HepG2 (cell line): Measurements from ENCODE around the gene ST7L. TPM values are rescaled to one million over a fixed set of nuclear protein-coding genes. Genes with fewer than 3 reads are reported as not detected.

Experiments
- ARNTL ChIP-seq: sonication (generic); formaldehyde crosslinking; IDR thresholded peaks from 2 replicates; pipeline ENCODE4 v1.4.0; 2020; ENCODE audit warnings: mild to moderate bottlenecking, missing genetic modification reagents
- NFIC ChIP-seq: IDR thresholded peaks from 2 replicates; pipeline ENCODE4 v1.6.1; 2012; ENCODE audit warnings: mild to moderate bottlenecking, low read length, inconsistent platforms
- RAD21 ChIP-seq: fragments of 450-650 bp; formaldehyde crosslinking; IDR thresholded peaks from 2 replicates; pipeline ENCODE4 v1.5.0; 2020; ENCODE audit warnings: mild to moderate bottlenecking
- SMYD3 ChIP-seq: sonication (generic); formaldehyde crosslinking; IDR thresholded peaks from 2 replicates; pipeline ENCODE4 v1.8.1; 2023; ENCODE audit warnings: mild to moderate bottlenecking, missing genetic modification reagents
- SRSF4 ChIP-seq: fragments of 200-400 bp; formaldehyde crosslinking; IDR thresholded peaks from one replicate; pipeline ENCODE4 v1.6.1; 2018; ENCODE audit warnings: mild to moderate bottlenecking, low read depth, low read length, moderate library complexity; ENCODE audit not compliant: poor library complexity, severe bottlenecking
- SRSF9 ChIP-seq: fragments of 200-400 bp; formaldehyde crosslinking; IDR thresholded peaks from 2 replicates; pipeline ENCODE4 v1.6.1; 2018; ENCODE audit warnings: borderline replicate concordance, mild to moderate bottlenecking, low read depth, low read length; ENCODE audit not compliant: insufficient read depth, poor library complexity, severe bottlenecking
- ZNF124 ChIP-seq: sonication (generic); formaldehyde crosslinking; IDR thresholded peaks from 2 replicates; pipeline ENCODE4 v1.4.0; 2020; ENCODE audit warnings: missing genetic modification reagents
- ZNF563 ChIP-seq: sonication (generic); formaldehyde crosslinking; IDR thresholded peaks from 2 replicates; pipeline ENCODE4 v1.8.0; 2022; ENCODE audit warnings: mild to moderate bottlenecking, moderate library complexity, missing genetic modification reagents
- ZNF598 ChIP-seq: sonication (generic); formaldehyde crosslinking; IDR thresholded peaks from 2 replicates; pipeline ENCODE4 v1.5.1; 2020; ENCODE audit warnings: mild to moderate bottlenecking, missing genetic modification reagents, borderline replicate concordance
- ZNF678 ChIP-seq: sonication (generic); formaldehyde crosslinking; IDR thresholded peaks from 2 replicates; pipeline ENCODE4 v1.4.0; 2020; ENCODE audit warnings: mild to moderate bottlenecking, missing genetic modification reagents
- ZNF775 ChIP-seq: sonication (generic); formaldehyde crosslinking; IDR thresholded peaks from 2 replicates; pipeline ENCODE4 v1.4.0; 2020; ENCODE audit warnings: missing genetic modification reagents, mild to moderate bottlenecking, moderate library complexity, borderline replicate concordance
- ZNF776 ChIP-seq: sonication (generic); formaldehyde crosslinking; IDR thresholded peaks from 2 replicates; pipeline ENCODE4 v1.4.0; 2020; ENCODE audit warnings: mild to moderate bottlenecking, missing genetic modification reagents
- ZSCAN20 ChIP-seq: sonication (generic); formaldehyde crosslinking; IDR thresholded peaks from 2 replicates; pipeline ENCODE4 v1.4.0; 2020; ENCODE audit warnings: missing genetic modification reagents, mild to moderate bottlenecking, borderline replicate concordance
- ZSCAN21 ChIP-seq: sonication (generic); formaldehyde crosslinking; IDR thresholded peaks from 2 replicates; pipeline ENCODE4 v1.8.0; 2022; ENCODE audit warnings: mild to moderate bottlenecking, missing genetic modification reagents, moderate library complexity, borderline replicate concordance
- polyA plus RNA-seq, 8 experiments: library from polyadenylated mRNA; depleted of rRNA in 3 of 8; stranded (reverse) in 7 of 8; unstranded in 1 of 8; fragments of >200 nt; fragmentation: Illumina TruSeq in 4 of 8; extraction: Trizol in 4 of 8; gene quantifications; 2 replicates each; pipeline versions ENCODE4 v1.2.1 to v1.2.3, GENCODE V29; 2011 to 2016; ENCODE audit warnings: low read depth in 4 of 8, missing spikeins in 1 of 8, mixed read lengths in 1 of 8; ENCODE audit not compliant: insufficient read depth in 1 of 8
- total RNA-seq, 5 experiments: library from RNA; depleted of rRNA; stranded (reverse); fragments of >200 nt; fragmentation: Illumina TruSeq; extraction: Trizol; gene quantifications; 2 replicates each; pipeline ENCODE4 v1.2.3, GENCODE V29; 2016; ENCODE audit warnings: low read depth in 1 of 5
- TF ChIP-seq, protein P1 (sequence below): sonication (generic); formaldehyde crosslinking; IDR thresholded peaks from 2 replicates; pipeline ENCODE4 v1.5.0; 2020; ENCODE audit warnings: missing genetic modification reagents
- TF ChIP-seq, protein P2 (sequence below): sonication (generic); formaldehyde crosslinking; IDR thresholded peaks from 2 replicates; pipeline ENCODE4 v1.5.0; 2020; ENCODE audit warnings: missing genetic modification reagents, mild to moderate bottlenecking, borderline replicate concordance
- TF ChIP-seq, protein P3 (sequence below): sonication (generic); formaldehyde crosslinking; IDR thresholded peaks from 2 replicates; pipeline ENCODE4 v1.5.1; 2020; ENCODE audit warnings: missing genetic modification reagents, mild to moderate bottlenecking, borderline replicate concordance
- TF ChIP-seq, protein P4 (sequence below): IDR thresholded peaks from 2 replicates; pipeline ENCODE4 v1.6.1; 2018; ENCODE audit warnings: missing genetic modification reagents, mild to moderate bottlenecking, missing compliant biosample characterization
- TF ChIP-seq, protein P5 (sequence below): IDR thresholded peaks from 2 replicates; pipeline ENCODE4 v1.6.1; 2012; ENCODE audit warnings: low read length, improper control_type of control experiment

ST7L gene
- total and polyA plus RNA-seq, 2 of the 13 experiments (the other 11 are each of a cell fraction or from before 2014, with no cell fraction given) = 8.6 to 19.9 TPM

DNA sequence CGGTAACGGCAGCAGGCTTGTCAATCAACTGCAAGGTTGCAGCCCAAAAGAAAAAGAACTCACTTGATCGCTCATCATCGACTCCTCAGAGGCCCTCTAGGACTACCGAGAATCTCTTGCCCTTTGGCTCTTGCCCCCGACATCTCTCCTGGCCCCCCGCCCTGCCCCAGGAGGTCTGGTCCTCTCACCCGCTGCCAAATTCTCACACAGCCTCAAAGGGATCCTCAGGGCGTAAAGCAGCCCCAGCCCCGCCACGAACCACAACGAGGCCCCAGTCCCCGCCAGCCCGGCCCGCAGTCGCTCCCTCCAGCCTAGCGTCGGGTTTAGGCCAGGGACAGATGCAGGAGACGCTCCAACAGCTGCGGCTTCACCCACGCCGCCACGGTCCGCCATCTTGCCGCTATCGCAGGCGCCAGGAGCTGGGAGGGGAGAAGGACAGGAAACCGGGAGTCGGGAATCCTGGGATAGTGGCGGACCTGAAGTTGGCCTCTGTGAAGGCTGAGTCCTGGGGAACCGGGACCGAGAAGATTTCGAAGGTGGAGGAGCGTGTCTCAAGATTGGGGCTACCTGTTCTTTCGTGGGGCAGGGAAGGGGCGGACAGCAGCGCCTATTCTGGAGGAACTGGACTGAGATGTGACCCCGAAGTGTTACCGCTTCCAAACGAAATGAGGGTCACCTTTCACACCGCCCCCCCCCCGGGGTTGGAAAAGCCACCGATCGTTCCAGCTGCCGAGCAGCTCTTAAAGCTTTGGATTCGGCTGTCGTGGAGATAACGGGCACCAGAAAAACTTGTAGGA is at the start of gene ST7L (continued):
- no peak for TF ChIP-seq SRSF4
- TF ChIP-seq, protein P1, sequence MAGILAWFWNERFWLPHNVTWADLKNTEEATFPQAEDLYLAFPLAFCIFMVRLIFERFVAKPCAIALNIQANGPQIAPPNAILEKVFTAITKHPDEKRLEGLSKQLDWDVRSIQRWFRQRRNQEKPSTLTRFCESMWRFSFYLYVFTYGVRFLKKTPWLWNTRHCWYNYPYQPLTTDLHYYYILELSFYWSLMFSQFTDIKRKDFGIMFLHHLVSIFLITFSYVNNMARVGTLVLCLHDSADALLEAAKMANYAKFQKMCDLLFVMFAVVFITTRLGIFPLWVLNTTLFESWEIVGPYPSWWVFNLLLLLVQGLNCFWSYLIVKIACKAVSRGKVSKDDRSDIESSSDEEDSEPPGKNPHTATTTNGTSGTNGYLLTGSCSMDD (CRISPR knock-in tag) = no peak
- TF ChIP-seq RAD21 = no peak
- TF ChIP-seq ZNF563 (CRISPR knock-in tag) = no peak
- TF ChIP-seq, protein P2, sequence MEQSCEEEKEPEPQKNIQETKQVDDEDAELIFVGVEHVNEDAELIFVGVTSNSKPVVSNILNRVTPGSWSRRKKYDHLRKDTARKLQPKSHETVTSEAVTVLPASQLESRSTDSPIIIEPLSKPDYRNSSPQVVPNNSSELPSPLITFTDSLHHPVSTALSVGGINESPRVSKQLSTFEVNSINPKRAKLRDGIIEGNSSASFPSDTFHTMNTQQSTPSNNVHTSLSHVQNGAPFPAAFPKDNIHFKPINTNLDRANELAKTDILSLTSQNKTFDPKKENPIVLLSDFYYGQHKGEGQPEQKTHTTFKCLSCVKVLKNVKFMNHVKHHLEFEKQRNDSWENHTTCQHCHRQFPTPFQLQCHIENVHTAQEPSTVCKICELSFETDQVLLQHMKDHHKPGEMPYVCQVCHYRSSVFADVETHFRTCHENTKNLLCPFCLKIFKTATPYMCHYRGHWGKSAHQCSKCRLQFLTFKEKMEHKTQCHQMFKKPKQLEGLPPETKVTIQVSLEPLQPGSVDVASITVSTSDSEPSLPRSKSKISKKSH (CRISPR knock-in tag) = peak; percentile 88; the same call in 1 of the 2 replicates
- TF ChIP-seq NFIC = no peak
- no peak for TF ChIP-seq ZNF598 (CRISPR knock-in tag)
- no peak for TF ChIP-seq SRSF9
- TF ChIP-seq ZNF776 = no peak
- no peak for TF ChIP-seq SMYD3 (CRISPR knock-in tag)
- peak; percentile 87; the same call in 1 of the 2 replicates for TF ChIP-seq ZNF775 (CRISPR knock-in tag)
- TF ChIP-seq ZNF678 (CRISPR knock-in tag) = no peak; the same call in 1 of the 2 replicates
- peak; percentile 86; the same call in 1 of the 2 replicates for TF ChIP-seq ZSCAN21
- TF ChIP-seq ZNF124 (CRISPR knock-in tag) = no peak; the same call in 1 of the 2 replicates
- TF ChIP-seq, protein P3, sequence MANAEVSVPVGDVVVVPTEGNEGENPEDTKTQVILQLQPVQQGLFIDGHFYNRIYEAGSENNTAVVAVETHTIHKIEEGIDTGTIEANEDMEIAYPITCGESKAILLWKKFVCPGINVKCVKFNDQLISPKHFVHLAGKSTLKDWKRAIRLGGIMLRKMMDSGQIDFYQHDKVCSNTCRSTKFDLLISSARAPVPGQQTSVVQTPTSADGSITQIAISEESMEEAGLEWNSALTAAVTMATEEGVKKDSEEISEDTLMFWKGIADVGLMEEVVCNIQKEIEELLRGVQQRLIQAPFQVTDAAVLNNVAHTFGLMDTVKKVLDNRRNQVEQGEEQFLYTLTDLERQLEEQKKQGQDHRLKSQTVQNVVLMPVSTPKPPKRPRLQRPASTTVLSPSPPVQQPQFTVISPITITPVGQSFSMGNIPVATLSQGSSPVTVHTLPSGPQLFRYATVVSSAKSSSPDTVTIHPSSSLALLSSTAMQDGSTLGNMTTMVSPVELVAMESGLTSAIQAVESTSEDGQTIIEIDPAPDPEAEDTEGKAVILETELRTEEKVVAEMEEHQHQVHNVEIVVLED (CRISPR knock-in tag) = no peak
- TF ChIP-seq, protein P4, sequence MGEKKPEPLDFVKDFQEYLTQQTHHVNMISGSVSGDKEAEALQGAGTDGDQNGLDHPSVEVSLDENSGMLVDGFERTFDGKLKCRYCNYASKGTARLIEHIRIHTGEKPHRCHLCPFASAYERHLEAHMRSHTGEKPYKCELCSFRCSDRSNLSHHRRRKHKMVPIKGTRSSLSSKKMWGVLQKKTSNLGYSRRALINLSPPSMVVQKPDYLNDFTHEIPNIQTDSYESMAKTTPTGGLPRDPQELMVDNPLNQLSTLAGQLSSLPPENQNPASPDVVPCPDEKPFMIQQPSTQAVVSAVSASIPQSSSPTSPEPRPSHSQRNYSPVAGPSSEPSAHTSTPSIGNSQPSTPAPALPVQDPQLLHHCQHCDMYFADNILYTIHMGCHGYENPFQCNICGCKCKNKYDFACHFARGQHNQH = peak; percentile 58; the same call in 1 of the 2 replicates
- TF ChIP-seq ZSCAN20 (CRISPR knock-in tag) = 0 out of 2 replicates have a peak, but pooled peaks have one; percentile 57
- TF ChIP-seq ARNTL (CRISPR knock-in tag) = peak; percentile 23; the same call in 1 of the 2 replicates
- TF ChIP-seq, protein P5, sequence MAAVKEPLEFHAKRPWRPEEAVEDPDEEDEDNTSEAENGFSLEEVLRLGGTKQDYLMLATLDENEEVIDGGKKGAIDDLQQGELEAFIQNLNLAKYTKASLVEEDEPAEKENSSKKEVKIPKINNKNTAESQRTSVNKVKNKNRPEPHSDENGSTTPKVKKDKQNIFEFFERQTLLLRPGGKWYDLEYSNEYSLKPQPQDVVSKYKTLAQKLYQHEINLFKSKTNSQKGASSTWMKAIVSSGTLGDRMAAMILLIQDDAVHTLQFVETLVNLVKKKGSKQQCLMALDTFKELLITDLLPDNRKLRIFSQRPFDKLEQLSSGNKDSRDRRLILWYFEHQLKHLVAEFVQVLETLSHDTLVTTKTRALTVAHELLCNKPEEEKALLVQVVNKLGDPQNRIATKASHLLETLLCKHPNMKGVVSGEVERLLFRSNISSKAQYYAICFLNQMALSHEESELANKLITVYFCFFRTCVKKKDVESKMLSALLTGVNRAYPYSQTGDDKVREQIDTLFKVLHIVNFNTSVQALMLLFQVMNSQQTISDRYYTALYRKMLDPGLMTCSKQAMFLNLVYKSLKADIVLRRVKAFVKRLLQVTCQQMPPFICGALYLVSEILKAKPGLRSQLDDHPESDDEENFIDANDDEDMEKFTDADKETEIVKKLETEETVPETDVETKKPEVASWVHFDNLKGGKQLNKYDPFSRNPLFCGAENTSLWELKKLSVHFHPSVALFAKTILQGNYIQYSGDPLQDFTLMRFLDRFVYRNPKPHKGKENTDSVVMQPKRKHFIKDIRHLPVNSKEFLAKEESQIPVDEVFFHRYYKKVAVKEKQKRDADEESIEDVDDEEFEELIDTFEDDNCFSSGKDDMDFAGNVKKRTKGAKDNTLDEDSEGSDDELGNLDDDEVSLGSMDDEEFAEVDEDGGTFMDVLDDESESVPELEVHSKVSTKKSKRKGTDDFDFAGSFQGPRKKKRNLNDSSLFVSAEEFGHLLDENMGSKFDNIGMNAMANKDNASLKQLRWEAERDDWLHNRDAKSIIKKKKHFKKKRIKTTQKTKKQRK = no peak
